GM12878 (cell line): ENCODE data around the gene PDGFB. TPM values are rescaled to one million over a fixed set of nuclear protein-coding genes. Genes with fewer than 3 reads are reported as not detected.

Source experiments
- ATAC-seq: fragments of 200-7000 bp; cut with Tn5 transposase; 3 replicates; pipeline ENCODE4 v1.9.1; 2020; ENCODE audit warnings: mild to moderate bottlenecking, moderate library complexity
- BruUV-seq: library from RNA; stranded (reverse); fragments of 400-500 nt; replicated peaks from 2 replicates; lab custom pipeline; 2021; lab: Mats Ljungman, UMichigan
- CTCF ChIA-PET: fragments of 300-600 bp; sonication (Branson Sonifier 250); formaldehyde crosslinking; extraction: SDS; loops from one replicate; lab custom pipeline; 2021; ENCODE audit warnings: inconsistent platforms; lab: Yijun Ruan, JAX
- POLR2A ChIA-PET: fragments of 350-600 bp; formaldehyde crosslinking; extraction: SDS; loops from one replicate; lab custom pipeline; 2021; ENCODE audit warnings: inconsistent platforms; lab: Charles Lee
- RAD21 ChIA-PET: fragments of 300-600 bp; sonication (Branson Sonifier 250); formaldehyde crosslinking; loops from one replicate; lab custom pipeline; 2023; ENCODE audit warnings: antibody characterized with exemption; ENCODE audit not compliant: unreplicated experiment; lab: Charles Lee
- SMC1A ChIA-PET: fragments of 300-600 bp; sonication (Branson Sonifier 250); formaldehyde crosslinking; loops from one replicate; lab custom pipeline; 2023; ENCODE audit not compliant: unreplicated experiment, uncharacterized antibody; lab: Charles Lee
- DNase-seq: peaks from one replicate; pipeline ENCODE4 v3.0.0-alpha.2; 2011; ENCODE audit warnings: low read depth, low spot score
- FAIRE-seq: peaks from 3 replicates; lab custom pipeline; 2011; peaks lifted over from hg19 to GRCh38; lab: Jason Lieb, UNC
- H2AFZ ChIP-seq: 2 replicates; pipeline ENCODE4 v1.6.0; 2011; ENCODE audit warnings: low read depth, low read length, control low read depth; ENCODE audit not compliant: control insufficient read depth
- H3K27ac ChIP-seq: 2 replicates; pipeline ENCODE4 v1.5.1; 2011; ENCODE audit warnings: control low read depth; ENCODE audit not compliant: control insufficient read depth, insufficient read depth
- H3K27me3 ChIP-seq, 2 experiments: replicated peaks in 1 of 2; 2 replicates each; pipeline versions ENCODE4 v1.6.0 to v1.6.1; 2011; ENCODE audit warnings: low read length in 1 of 2; ENCODE audit not compliant: control insufficient read depth in 2 of 2, insufficient read depth in 2 of 2
- H3K36me3 ChIP-seq, 2 experiments: 2 replicates each; pipeline ENCODE4 v1.5.1; 2011; ENCODE audit warnings: low read length in 1 of 2; ENCODE audit not compliant: control insufficient read depth in 2 of 2, insufficient read depth in 2 of 2
- H3K4me1 ChIP-seq: 2 replicates; pipeline ENCODE4 v1.6.1; 2011; ENCODE audit warnings: mild to moderate bottlenecking, low read length, moderate library complexity, mixed read lengths; ENCODE audit not compliant: control insufficient read depth, insufficient read depth
- H3K4me2 ChIP-seq: 2 replicates; pipeline ENCODE4 v1.6.0; 2011; ENCODE audit warnings: control low read depth; ENCODE audit not compliant: control insufficient read depth, insufficient read depth
- H3K4me3 ChIP-seq: fragments of 200-600 bp; sonication (generic); 2 replicates; pipeline ENCODE4 v1.5.1; 2016
- H3K79me2 ChIP-seq: 2 replicates; pipeline ENCODE4 v1.6.0; 2011; ENCODE audit warnings: low read length; ENCODE audit not compliant: control insufficient read depth, insufficient read depth
- H3K9ac ChIP-seq: 2 replicates; pipeline ENCODE4 v1.8.0; 2011; ENCODE audit warnings: low read length, control low read depth, mixed read lengths; ENCODE audit not compliant: control insufficient read depth, insufficient read depth
- H3K9me3 ChIP-seq: replicated peaks from 3 replicates; pipeline ENCODE4 v1.5.1; 2011; ENCODE audit warnings: mild to moderate bottlenecking, low read length; ENCODE audit not compliant: control insufficient read depth, insufficient read depth
- H4K20me1 ChIP-seq: 2 replicates; pipeline ENCODE4 v1.6.0; 2011; ENCODE audit not compliant: control insufficient read depth, insufficient read depth
- CREM ChIP-seq: IDR thresholded peaks from 2 replicates; pipeline ENCODE4 v1.6.1; 2014; ENCODE audit warnings: antibody characterized with exemption, low read depth
- RCOR1 ChIP-seq: conservative IDR thresholded peaks from 2 replicates; pipeline ENCODE4 v1.6.1; 2012; ENCODE audit warnings: low read depth, low read length, improper control_type of control experiment
- ZBTB4 ChIP-seq: fragments of 450-650 bp; formaldehyde crosslinking; IDR thresholded peaks from 2 replicates; pipeline ENCODE4 v1.4.0; 2022; ENCODE audit warnings: mild to moderate bottlenecking, moderate library complexity
- ZZZ3 ChIP-seq: IDR thresholded peaks from 2 replicates; pipeline ENCODE4 v1.6.1; 2011; ENCODE audit warnings: low read depth; ENCODE audit not compliant: control insufficient read depth, insufficient read length
- WGBS: methylation state at CpG from one replicate; pipeline ENCODE4 v1.1.6; 2016; ENCODE audit warnings: low lambda C conversion rate; ENCODE audit not compliant: insufficient replicate concordance, insufficient coverage; ENCODE audit errors: missing lambda C conversion rate; 5-methylcytosine and 5-hydroxymethylcytosine counted together
- in situ Hi-C: fragments of 300-500 bp; cut with MboI; formaldehyde crosslinking; loops from 9 replicates; pipeline ENCODE4 v1.14.3; 2018; ENCODE audit warnings: mixed read lengths
- intact Hi-C: fragments of 100-400 bp; cut with micrococcal nuclease; formaldehyde crosslinking; loops from one replicate; pipeline ENCODE4 v1.14.2; 2022; ENCODE audit not compliant: unreplicated experiment
- polyA plus RNA-seq, 11 experiments: library from polyadenylated mRNA; depleted of rRNA in 4 of 11; unstranded in 6 of 11; stranded (reverse) in 5 of 11; fragments of >200 nt; fragmentation: Nextera tagmentation in 4 of 11; fragmentation: Illumina TruSeq in 1 of 11; extraction: Ambion mirVana in 4 of 11; extraction: Trizol in 1 of 11; gene quantifications; 1 replicate in 1 of 11; 2 replicates in 10 of 11; pipeline versions ENCODE4 v1.2.1 to v1.2.3, GENCODE V29; 2011 to 2016; ENCODE audit warnings: inconsistent platforms in 2 of 11, missing spikeins in 2 of 11, low read depth in 1 of 11
- total RNA-seq, 4 experiments: library from RNA; depleted of rRNA in 3 of 4; stranded (reverse); fragments of >200 nt in 3 of 4; fragmentation: Illumina TruSeq in 1 of 4; extraction: Trizol in 1 of 4; gene quantifications; 2 replicates each; pipeline versions ENCODE4 v1.2.1 to v1.2.3, GENCODE V29; 2013 to 2021
- TF ChIP-seq, protein P1 (sequence below): fragments of 450-650 bp; formaldehyde crosslinking; IDR thresholded peaks from 2 replicates; pipeline ENCODE4 v1.5.0; 2022; ENCODE audit warnings: mild to moderate bottlenecking, missing genetic modification characterization

Gene PDGFB
- total and polyA plus RNA-seq, 10 of the 15 experiments (the other 5 are each of a cell fraction or from before 2014, with no cell fraction given): 0.13 to 1.1 (median 0.56) TPM; not detected in 1

- no peak overlapping the region for H2AFZ ChIP-seq
- no peak overlapping the region for H3K27ac ChIP-seq
- H3K9ac ChIP-seq: no peak overlapping the region
- no peak overlapping the region for H3K4me3 ChIP-seq
- ATAC-seq (no peak), FAIRE-seq (no peak), DNase-seq (no peak)
- intact Hi-C loops: no loop called here
- 70% methylated on average over 15 of the region's 15 CpGs for WGBS
- no peaks in the 10 kb centered on the region for H3K9me3 ChIP-seq
- H3K4me2 ChIP-seq: no peak overlapping the region
- in situ Hi-C loops: no loop called here
- ChIA-PET CTCF (interaction anchor here (0.6 to 1.1 kb wide), 3 partner anchors 12 to 235 kb away, joined by 3 read pairs; no protein-coding TSS in a partner anchor), POLR2A (no interaction called here), RAD21 (no interaction called here), SMC1A (no interaction called here)
- H4K20me1 ChIP-seq: no peaks in the 10 kb centered on the region
- no TSS peak for BruUV-seq
- no peaks in the 10 kb centered on the region for H3K36me3 ChIP-seq
- H3K27me3 ChIP-seq: no peaks in the 10 kb centered on the region
- peaks cover 4% of the 10 kb centered on the region; the same call in 1 of the 2 replicates for H3K4me1 ChIP-seq
- TF ChIP-seq ZBTB4 (CRISPR knock-in tag): no peak
- no peaks in the 10 kb centered on the region for H3K79me2 ChIP-seq
Observed at GRCh38 chr22:39293766-39294368, 49.1 kb upstream of the PDGFB start.

- Histone ChIP-seq H3K4me3 (no peak overlapping the region), H3K27me3 (no peaks in the 10 kb centered on the region), H3K27ac (no peak overlapping the region), H3K79me2 (no peaks in the 10 kb centered on the region), H3K4me1 (peaks cover 4% of the 10 kb centered on the region; the same call in 1 of the 2 replicates), H3K4me2 (no peak overlapping the region), H4K20me1 (no peaks in the 10 kb centered on the region), H2AFZ (no peak overlapping the region), H3K36me3 (no peaks in the 10 kb centered on the region), H3K9ac (no peak overlapping the region), H3K9me3 (no peaks in the 10 kb centered on the region)
- RAD21 ChIA-PET: no interaction called here
- TF ChIP-seq, protein P1, sequence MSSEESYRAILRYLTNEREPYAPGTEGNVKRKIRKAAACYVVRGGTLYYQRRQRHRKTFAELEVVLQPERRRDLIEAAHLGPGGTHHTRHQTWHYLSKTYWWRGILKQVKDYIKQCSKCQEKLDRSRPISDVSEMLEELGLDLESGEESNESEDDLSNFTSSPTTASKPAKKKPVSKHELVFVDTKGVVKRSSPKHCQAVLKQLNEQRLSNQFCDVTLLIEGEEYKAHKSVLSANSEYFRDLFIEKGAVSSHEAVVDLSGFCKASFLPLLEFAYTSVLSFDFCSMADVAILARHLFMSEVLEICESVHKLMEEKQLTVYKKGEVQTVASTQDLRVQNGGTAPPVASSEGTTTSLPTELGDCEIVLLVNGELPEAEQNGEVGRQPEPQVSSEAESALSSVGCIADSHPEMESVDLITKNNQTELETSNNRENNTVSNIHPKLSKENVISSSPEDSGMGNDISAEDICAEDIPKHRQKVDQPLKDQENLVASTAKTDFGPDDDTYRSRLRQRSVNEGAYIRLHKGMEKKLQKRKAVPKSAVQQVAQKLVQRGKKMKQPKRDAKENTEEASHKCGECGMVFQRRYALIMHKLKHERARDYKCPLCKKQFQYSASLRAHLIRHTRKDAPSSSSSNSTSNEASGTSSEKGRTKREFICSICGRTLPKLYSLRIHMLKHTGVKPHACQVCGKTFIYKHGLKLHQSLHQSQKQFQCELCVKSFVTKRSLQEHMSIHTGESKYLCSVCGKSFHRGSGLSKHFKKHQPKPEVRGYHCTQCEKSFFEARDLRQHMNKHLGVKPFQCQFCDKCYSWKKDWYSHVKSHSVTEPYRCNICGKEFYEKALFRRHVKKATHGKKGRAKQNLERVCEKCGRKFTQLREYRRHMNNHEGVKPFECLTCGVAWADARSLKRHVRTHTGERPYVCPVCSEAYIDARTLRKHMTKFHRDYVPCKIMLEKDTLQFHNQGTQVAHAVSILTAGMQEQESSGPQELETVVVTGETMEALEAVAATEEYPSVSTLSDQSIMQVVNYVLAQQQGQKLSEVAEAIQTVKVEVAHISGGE (CRISPR knock-in tag): no peak
- TF ChIP-seq RCOR1: no peak
- TF ChIP-seq ZZZ3: no peak
- no peak for TF ChIP-seq CREM
- WGBS: 38% methylated on average over 9 of the region's 12 CpGs
- CTCF ChIA-PET: no interaction called here
- FAIRE-seq (no peak), ATAC-seq (no peak), DNase-seq (no peak)
- POLR2A ChIA-PET: no interaction called here
- no TSS peak for BruUV-seq
- in situ Hi-C loops (no loop called here), intact Hi-C loops (no loop called here)
- SMC1A ChIA-PET: no interaction called here
Observed at GRCh38 chr22:39292561-39293074, 47.8 kb upstream of the PDGFB start.
